Osteocyte (in vitro differentiated cells): ENCODE results near the gene SLC17A7. TPM values are rescaled to one million over a fixed set of nuclear protein-coding genes. Genes with fewer than 3 reads are reported as not detected.

Experiments
- DNase-seq: peaks from one replicate; pipeline ENCODE4 v3.0.0; 2021; ENCODE audit warnings: mixed read lengths; ENCODE audit not compliant: unreplicated experiment; ENCODE audit errors: extremely low spot score
- H3K27ac Mint-ChIP-seq: one replicate; pipeline ENCODE4 v1.8.0; 2021; ENCODE audit warnings: mild to moderate bottlenecking, mixed read lengths; ENCODE audit not compliant: unreplicated experiment
- H3K27me3 Mint-ChIP-seq: one replicate; pipeline ENCODE4 v1.8.0; 2021; ENCODE audit warnings: mixed read lengths; ENCODE audit not compliant: unreplicated experiment
- H3K36me3 Mint-ChIP-seq: one replicate; pipeline ENCODE4 v1.8.0; 2021; ENCODE audit warnings: mixed read lengths; ENCODE audit not compliant: unreplicated experiment
- H3K4me1 Mint-ChIP-seq: one replicate; pipeline ENCODE4 v1.8.0; 2021; ENCODE audit warnings: mixed read lengths; ENCODE audit not compliant: unreplicated experiment
- H3K4me3 Mint-ChIP-seq: one replicate; pipeline ENCODE4 v1.8.0; 2021; ENCODE audit warnings: mild to moderate bottlenecking, moderate library complexity, mixed read lengths; ENCODE audit not compliant: unreplicated experiment
- H3K9me3 Mint-ChIP-seq: one replicate; pipeline ENCODE4 v1.8.0; 2021; ENCODE audit warnings: mixed read lengths; ENCODE audit not compliant: unreplicated experiment
- total RNA-seq: library from RNA; stranded (reverse); gene quantifications from 2 replicates; pipeline ENCODE4 v1.2.1, GENCODE V29; 2021
- TF ChIP-seq, protein P1 (sequence below): fragments of 200-600 bp; sonication (generic); IDR thresholded peaks from 2 replicates; pipeline ENCODE4 v1.5.0; 2021; ENCODE audit warnings: antibody characterized with exemption, mild to moderate bottlenecking, moderate library complexity

SLC17A7 gene
- total RNA-seq, 1 donor from 2014 or later: 0.54 TPM

DNA sequence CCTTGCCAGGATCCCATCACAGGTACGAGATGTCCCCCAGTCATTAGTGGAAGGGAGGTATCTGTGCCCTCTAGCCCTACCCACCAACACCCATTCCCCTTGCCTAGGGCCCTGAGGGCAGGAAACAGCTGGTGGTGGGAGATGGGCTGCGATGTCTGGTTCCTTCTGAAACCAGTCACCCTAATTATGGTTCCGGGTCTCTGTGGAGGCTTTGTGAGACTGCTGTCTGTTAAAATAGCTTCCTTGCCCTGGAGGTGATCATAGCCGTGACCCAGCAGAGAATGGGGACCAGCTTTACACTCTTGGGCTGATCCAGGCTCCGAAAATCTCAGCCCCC, 17.2 kb upstream of the SLC17A7 start:
- TF ChIP-seq, protein P1, sequence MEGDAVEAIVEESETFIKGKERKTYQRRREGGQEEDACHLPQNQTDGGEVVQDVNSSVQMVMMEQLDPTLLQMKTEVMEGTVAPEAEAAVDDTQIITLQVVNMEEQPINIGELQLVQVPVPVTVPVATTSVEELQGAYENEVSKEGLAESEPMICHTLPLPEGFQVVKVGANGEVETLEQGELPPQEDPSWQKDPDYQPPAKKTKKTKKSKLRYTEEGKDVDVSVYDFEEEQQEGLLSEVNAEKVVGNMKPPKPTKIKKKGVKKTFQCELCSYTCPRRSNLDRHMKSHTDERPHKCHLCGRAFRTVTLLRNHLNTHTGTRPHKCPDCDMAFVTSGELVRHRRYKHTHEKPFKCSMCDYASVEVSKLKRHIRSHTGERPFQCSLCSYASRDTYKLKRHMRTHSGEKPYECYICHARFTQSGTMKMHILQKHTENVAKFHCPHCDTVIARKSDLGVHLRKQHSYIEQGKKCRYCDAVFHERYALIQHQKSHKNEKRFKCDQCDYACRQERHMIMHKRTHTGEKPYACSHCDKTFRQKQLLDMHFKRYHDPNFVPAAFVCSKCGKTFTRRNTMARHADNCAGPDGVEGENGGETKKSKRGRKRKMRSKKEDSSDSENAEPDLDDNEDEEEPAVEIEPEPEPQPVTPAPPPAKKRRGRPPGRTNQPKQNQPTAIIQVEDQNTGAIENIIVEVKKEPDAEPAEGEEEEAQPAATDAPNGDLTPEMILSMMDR: no peak
- H3K27ac Mint-ChIP-seq: no peak overlapping the region
- no peaks in the 10 kb centered on the region for H3K27me3 Mint-ChIP-seq
- H3K36me3 Mint-ChIP-seq: no peaks in the 10 kb centered on the region
- no peaks in the 10 kb centered on the region for H3K9me3 Mint-ChIP-seq
- no peak for DNase-seq
- H3K4me1 Mint-ChIP-seq: peaks cover 6% of the 10 kb centered on the region
- no peak overlapping the region for H3K4me3 Mint-ChIP-seq

DNA sequence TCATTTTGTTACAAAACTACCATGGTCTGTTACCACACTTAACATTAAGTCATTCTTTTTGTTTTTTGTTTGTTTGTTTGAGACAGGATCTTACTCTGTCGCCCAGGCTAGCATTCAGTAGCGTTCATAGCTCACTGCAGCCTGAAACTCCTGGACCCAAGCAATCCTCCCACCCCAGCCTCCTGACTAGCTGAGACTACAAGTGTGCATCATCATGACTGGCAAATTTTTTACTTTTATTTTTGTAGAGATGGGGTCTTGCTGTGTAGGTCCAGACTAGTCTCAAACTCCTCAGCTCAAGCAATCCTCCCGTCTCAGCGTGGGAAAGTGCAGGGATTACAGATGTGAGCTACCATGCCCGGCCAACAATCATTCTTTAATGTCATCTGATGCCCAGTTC, 15.0 kb upstream of the SLC17A7 start:
- DNase-seq: no peak
- Mint-ChIP-seq H3K27me3 (no peaks in the 10 kb centered on the region), H3K9me3 (no peaks in the 10 kb centered on the region), H3K4me3 (no peak overlapping the region), H3K4me1 (peaks cover 20% of the 10 kb centered on the region), H3K27ac (peak overlapping the region; percentile 24), H3K36me3 (no peaks in the 10 kb centered on the region)
- TF ChIP-seq, protein P1: no peak

DNA sequence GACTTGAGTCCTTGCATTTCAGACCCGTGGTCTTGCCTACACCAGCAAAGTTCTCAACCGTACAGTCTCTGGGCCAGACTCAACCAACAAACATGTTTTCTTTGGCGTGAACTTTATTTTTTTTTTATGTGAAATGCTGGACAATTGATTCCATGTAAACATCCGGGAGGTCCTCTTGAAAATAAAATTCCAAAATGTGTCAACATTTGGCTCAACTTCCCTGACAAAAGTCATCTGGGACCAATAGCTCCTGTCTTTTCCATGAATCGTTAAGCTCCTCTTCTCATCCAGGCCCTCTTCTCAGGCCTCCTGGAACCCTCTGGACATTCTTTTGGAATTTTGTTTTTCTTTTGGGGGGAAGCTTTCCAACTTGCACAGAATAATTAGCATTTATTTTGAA, 14.4 kb upstream of the SLC17A7 start:
- H3K4me3 Mint-ChIP-seq: no peak overlapping the region

DNA sequence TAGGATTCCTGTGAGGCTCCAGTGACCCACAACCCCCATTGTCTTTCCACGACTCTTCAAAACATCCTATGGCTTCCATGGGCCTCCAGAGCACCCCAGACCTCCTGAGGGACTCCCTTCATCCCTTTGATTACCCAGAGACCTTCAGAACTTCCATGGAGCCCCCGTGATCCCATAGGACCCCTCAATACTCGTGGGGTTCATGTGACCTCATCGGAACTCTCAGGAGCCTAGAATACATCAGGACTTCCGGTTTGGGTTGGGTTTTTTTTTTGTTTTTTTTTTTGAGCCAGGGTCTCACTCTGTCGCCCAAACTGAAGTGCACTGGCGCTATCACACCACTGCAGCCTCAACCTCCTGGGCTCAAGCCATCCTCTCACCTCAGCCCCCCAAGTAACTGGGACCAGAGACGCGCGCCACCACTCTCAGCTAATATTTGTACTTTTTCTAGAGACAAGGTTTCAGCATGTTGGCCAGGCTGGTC, 12.5 kb upstream of the SLC17A7 start:
- peaks cover 5% of the 10 kb centered on the region for H3K36me3 Mint-ChIP-seq
- peak overlapping the region; percentile 99 for H3K27ac Mint-ChIP-seq
- no peaks in the 10 kb centered on the region for H3K9me3 Mint-ChIP-seq
- no peaks in the 10 kb centered on the region for H3K27me3 Mint-ChIP-seq
- DNase-seq: no peak
- TF ChIP-seq, protein P1: no peak
- peaks cover 29% of the 10 kb centered on the region for H3K4me1 Mint-ChIP-seq
- H3K4me3 Mint-ChIP-seq: peak overlapping the region; percentile 97

More for the DNA sequence above, 14.4 kb upstream of the SLC17A7 start:
- peak overlapping the region; percentile 24 for H3K27ac Mint-ChIP-seq
- no peaks in the 10 kb centered on the region for H3K27me3 Mint-ChIP-seq
- H3K36me3 Mint-ChIP-seq: no peaks in the 10 kb centered on the region
- TF ChIP-seq, protein P1: no peak
- no peak for DNase-seq
- H3K4me1 Mint-ChIP-seq: peaks cover 23% of the 10 kb centered on the region
- H3K9me3 Mint-ChIP-seq: no peaks in the 10 kb centered on the region

DNA sequence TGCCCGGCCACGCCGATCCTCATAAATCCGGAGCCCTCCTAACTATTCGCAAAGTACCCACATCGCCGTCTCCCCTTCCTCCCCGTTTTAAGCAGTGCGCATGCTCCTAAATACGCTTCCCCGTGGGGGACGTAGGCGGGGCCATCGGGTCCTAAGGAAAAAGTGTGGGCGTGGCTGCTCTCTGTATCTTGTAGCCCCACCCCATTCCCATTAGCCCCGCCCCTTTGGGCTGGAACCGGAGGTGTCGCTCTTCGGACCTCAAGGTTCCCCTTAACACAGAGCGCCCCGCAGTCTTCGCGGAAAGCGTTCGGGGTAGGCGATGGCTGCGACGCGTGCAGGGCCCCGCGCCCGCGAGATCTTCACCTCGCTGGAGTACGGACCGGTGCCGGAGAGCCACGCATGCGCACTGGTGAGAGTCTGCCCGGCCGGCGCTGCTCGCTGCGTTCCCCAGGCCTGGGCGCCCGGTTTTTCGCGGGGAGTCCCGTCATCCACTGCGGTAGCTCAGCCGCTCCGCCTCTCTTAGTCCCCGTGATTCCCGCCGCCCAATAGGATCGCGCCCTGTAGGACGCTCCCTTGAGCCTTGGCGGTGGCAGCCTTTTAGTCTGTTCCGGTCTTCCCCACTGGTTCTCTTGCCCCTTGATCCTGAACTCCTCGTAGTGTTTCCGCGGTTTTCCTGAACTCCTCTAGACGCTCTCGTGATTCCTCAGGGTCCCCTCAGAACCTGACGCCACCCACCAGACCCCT, 11.9 kb upstream of the SLC17A7 start, which contains the start of gene ALDH16A1:
Gene ALDH16A1, plus strand, starts transcription at position 213 of the 744 bp plus-strand sequence. Its CDS starts 107 bp downstream, at position 320.
- Mint-ChIP-seq H3K9me3 (no peaks in the 10 kb centered on the region), H3K4me1 (peaks cover 30% of the 10 kb centered on the region), H3K27ac (peak within 1 kb of the TSS; percentile 99), H3K27me3 (no peaks in the 10 kb centered on the region), H3K36me3 (peaks cover 8% of the 10 kb centered on the region), H3K4me3 (peak within 1 kb of the TSS; percentile 97)
- TF ChIP-seq, protein P1: no peak
- DNase-seq: peak; percentile 100
